ENCODE results near the gene CLEC7A.

Gene CLEC7A

GRCh38 chr12:10121278-10121677, 8.7 kb downstream of the CLEC7A start:
- Mint-ChIP-seq H3K27ac (no peak overlapping the region), H3K36me3 (no peaks in the 10 kb centered on the region), H3K4me3 (no peak overlapping the region), H3K27me3 (no peaks in the 10 kb centered on the region), H3K9me3 (ENCODE audit: low read depth) (no peaks in the 10 kb centered on the region), H3K4me1 (ENCODE audit: low read depth) (no peaks in the 10 kb centered on the region)

GRCh38 chr12:10119066-10119465, 10.9 kb downstream of the CLEC7A start:
- Mint-ChIP-seq H3K36me3 (no peaks in the 10 kb centered on the region), H3K4me3 (no peak overlapping the region), H3K9me3 (ENCODE audit: low read depth) (no peaks in the 10 kb centered on the region), H3K27me3 (no peaks in the 10 kb centered on the region), H3K4me1 (ENCODE audit: low read depth) (no peaks in the 10 kb centered on the region), H3K27ac (no peak overlapping the region)

- Mint-ChIP-seq H3K9me3 (ENCODE audit: low read depth) (peaks cover under 1% of the 10 kb centered on the region), H3K4me3 (no peak overlapping the region), H3K27me3 (no peaks in the 10 kb centered on the region), H3K27ac (no peak overlapping the region), H3K4me1 (ENCODE audit: low read depth) (no peaks in the 10 kb centered on the region), H3K36me3 (no peaks in the 10 kb centered on the region)
Observed at GRCh38 chr12:10115890-10116289, 14.1 kb downstream of the CLEC7A start.

GRCh38 chr12:10115311-10115710, 14.7 kb downstream of the CLEC7A start:
- Mint-ChIP-seq H3K36me3 (no peaks in the 10 kb centered on the region), H3K9me3 (ENCODE audit: low read depth) (peaks cover 4% of the 10 kb centered on the region), H3K27me3 (no peaks in the 10 kb centered on the region), H3K27ac (no peak overlapping the region), H3K4me1 (ENCODE audit: low read depth) (no peaks in the 10 kb centered on the region), H3K4me3 (no peak overlapping the region)

GRCh38 chr12:10113920-10114319, 16.1 kb downstream of the CLEC7A start:
- H3K27me3 Mint-ChIP-seq = no peaks in the 10 kb centered on the region

GRCh38 chr12:10113075-10113474, 16.9 kb downstream of the CLEC7A start:
- no peaks in the 10 kb centered on the region for H3K36me3 Mint-ChIP-seq
- H3K27me3 Mint-ChIP-seq = no peaks in the 10 kb centered on the region
- peaks cover 4% of the 10 kb centered on the region for H3K9me3 Mint-ChIP-seq (ENCODE audit: low read depth)
- no peak overlapping the region for H3K27ac Mint-ChIP-seq
- H3K4me3 Mint-ChIP-seq = no peak overlapping the region
- no peaks in the 10 kb centered on the region for H3K4me1 Mint-ChIP-seq (ENCODE audit: low read depth)

More at GRCh38 chr12:10113920-10114319, 16.1 kb downstream of the CLEC7A start:
- Mint-ChIP-seq H3K4me3 (no peak overlapping the region), H3K27ac (no peak overlapping the region), H3K9me3 (ENCODE audit: low read depth) (peaks cover 4% of the 10 kb centered on the region), H3K4me1 (ENCODE audit: low read depth) (no peaks in the 10 kb centered on the region), H3K36me3 (no peaks in the 10 kb centered on the region)

GRCh38 chr12:10111451-10111850, 18.5 kb downstream of the CLEC7A start:
- no peak overlapping the region for H3K4me3 Mint-ChIP-seq
- no peaks in the 10 kb centered on the region for H3K36me3 Mint-ChIP-seq
- H3K9me3 Mint-ChIP-seq (ENCODE audit: low read depth) = peaks cover 4% of the 10 kb centered on the region
- H3K27ac Mint-ChIP-seq = no peak overlapping the region
- H3K27me3 Mint-ChIP-seq = no peaks in the 10 kb centered on the region
- no peaks in the 10 kb centered on the region for H3K4me1 Mint-ChIP-seq (ENCODE audit: low read depth)

- Mint-ChIP-seq H3K36me3 (no peaks in the 10 kb centered on the region), H3K9me3 (ENCODE audit: low read depth) (peaks cover 4% of the 10 kb centered on the region), H3K4me1 (ENCODE audit: low read depth) (no peaks in the 10 kb centered on the region), H3K4me3 (no peak overlapping the region), H3K27ac (no peak overlapping the region), H3K27me3 (peaks cover 2% of the 10 kb centered on the region)
Observed at GRCh38 chr12:10110256-10110844, 19.6 kb downstream of the CLEC7A start.

- H3K27me3 Mint-ChIP-seq = peaks cover 5% of the 10 kb centered on the region
- no peak overlapping the region for H3K27ac Mint-ChIP-seq
- no peaks in the 10 kb centered on the region for H3K4me1 Mint-ChIP-seq (ENCODE audit: low read depth)
- no peaks in the 10 kb centered on the region for H3K36me3 Mint-ChIP-seq
- no peak overlapping the region for H3K4me3 Mint-ChIP-seq
- peaks cover 6% of the 10 kb centered on the region for H3K9me3 Mint-ChIP-seq (ENCODE audit: low read depth)
Observed at GRCh38 chr12:10102322-10102721, 27.7 kb downstream of the CLEC7A start.

GRCh38 chr12:10101648-10102220, 28.3 kb downstream of the CLEC7A start:
- Mint-ChIP-seq H3K4me3 (no peak overlapping the region), H3K27ac (no peak overlapping the region), H3K27me3 (peaks cover 5% of the 10 kb centered on the region)

GRCh38 chr12:10101042-10101579, 28.9 kb downstream of the CLEC7A start:
- Mint-ChIP-seq H3K4me3 (no peak overlapping the region), H3K36me3 (no peaks in the 10 kb centered on the region), H3K4me1 (ENCODE audit: low read depth) (no peaks in the 10 kb centered on the region), H3K27me3 (peaks cover 5% of the 10 kb centered on the region), H3K9me3 (ENCODE audit: low read depth) (peaks cover 6% of the 10 kb centered on the region), H3K27ac (no peak overlapping the region)

More at GRCh38 chr12:10101648-10102220, 28.3 kb downstream of the CLEC7A start:
- Mint-ChIP-seq H3K36me3 (no peaks in the 10 kb centered on the region), H3K4me1 (ENCODE audit: low read depth) (no peaks in the 10 kb centered on the region), H3K9me3 (ENCODE audit: low read depth) (peaks cover 6% of the 10 kb centered on the region)

- Mint-ChIP-seq H3K4me3 (no peak within 1 kb of the TSS), H3K27me3 (no peaks in the 10 kb centered on the region), H3K4me1 (ENCODE audit: low read depth) (no peaks in the 10 kb centered on the region), H3K36me3 (no peaks in the 10 kb centered on the region), H3K27ac (no peak within 1 kb of the TSS), H3K9me3 (ENCODE audit: low read depth) (peaks cover 4% of the 10 kb centered on the region)
Observed at GRCh38 chr12:10098791-10099190, 31.2 kb downstream of the CLEC7A start, which contains the start of gene CLEC1A. CLEC1A (minus strand) TSS chr12:10098985; CDS start chr12:10098922, 63 bp downstream.

- H3K36me3 Mint-ChIP-seq = no peaks in the 10 kb centered on the region
- no peaks in the 10 kb centered on the region for H3K9me3 Mint-ChIP-seq (ENCODE audit: low read depth)
- H3K27ac Mint-ChIP-seq = no peak overlapping the region
- H3K27me3 Mint-ChIP-seq = no peaks in the 10 kb centered on the region
- no peaks in the 10 kb centered on the region for H3K4me1 Mint-ChIP-seq (ENCODE audit: low read depth)
- no peak overlapping the region for H3K4me3 Mint-ChIP-seq
Observed at GRCh38 chr12:10097521-10097920, 32.5 kb downstream of the CLEC7A start.

- peaks cover under 1% of the 10 kb centered on the region for H3K27me3 Mint-ChIP-seq
- no peak overlapping the region for H3K27ac Mint-ChIP-seq
- no peaks in the 10 kb centered on the region for H3K9me3 Mint-ChIP-seq (ENCODE audit: low read depth)
- no peaks in the 10 kb centered on the region for H3K36me3 Mint-ChIP-seq
- H3K4me3 Mint-ChIP-seq = no peak overlapping the region
- H3K4me1 Mint-ChIP-seq (ENCODE audit: low read depth) = no peaks in the 10 kb centered on the region
Observed at GRCh38 chr12:10095971-10096370, 34.0 kb downstream of the CLEC7A start.

- H3K4me3 Mint-ChIP-seq = no peak overlapping the region
- peaks cover 3% of the 10 kb centered on the region for H3K27me3 Mint-ChIP-seq
Observed at GRCh38 chr12:10094646-10095395, 35.2 kb downstream of the CLEC7A start.

More at GRCh38 chr12:10094646-10095395, 35.2 kb downstream of the CLEC7A start:
- H3K36me3 Mint-ChIP-seq = no peaks in the 10 kb centered on the region
- H3K9me3 Mint-ChIP-seq (ENCODE audit: low read depth) = no peaks in the 10 kb centered on the region
- no peak overlapping the region for H3K27ac Mint-ChIP-seq
- H3K4me1 Mint-ChIP-seq (ENCODE audit: low read depth) = no peaks in the 10 kb centered on the region

Data from activated naive CD8-positive, alpha-beta T cell (primary cell).